K562 (cell line): ENCODE data around the gene ASIP. TPM values are rescaled to one million over a fixed set of nuclear protein-coding genes. Genes with fewer than 3 reads are reported as not detected.

Experiments used
- ATAC-seq: fragments of 200-7000 bp; cut with Tn5 transposase; 3 replicates; pipeline ENCODE4 v1.9.1; 2020; ENCODE audit warnings: moderate library complexity
- BruUV-seq: library from RNA; stranded (reverse); fragments of 400-500 nt; replicated peaks from 2 replicates; lab custom pipeline; 2021; lab: Mats Ljungman, UMichigan
- CTCF ChIA-PET: fragments of 300-600 bp; formaldehyde crosslinking; extraction: SDS; loops from one replicate; lab custom pipeline; 2021; ENCODE audit warnings: low intra/inter-chr PET ratio; lab: Yijun Ruan, JAX
- POLR2A ChIA-PET: fragments of 300-600, 350-650 bp; sonication (Branson Sonifier 250); formaldehyde crosslinking; extraction: SDS; loops from one replicate; lab custom pipeline; 2021; ENCODE audit warnings: antibody characterized with exemption, inconsistent platforms; lab: Yijun Ruan, JAX
- DNase-seq, 4 experiments: peaks; one replicate each; pipeline versions ENCODE4 v3.0.0 to v3.0.0-alpha.2; 2011 to 2018; ENCODE audit warnings: low spot score in 3 of 4, mixed read lengths in 3 of 4; ENCODE audit errors: extremely low read depth in 1 of 4
- FAIRE-seq: peaks from 2 replicates; lab custom pipeline; 2011; peaks lifted over from hg19 to GRCh38; lab: Jason Lieb, UNC
- H2AFZ ChIP-seq: 2 replicates; pipeline ENCODE4 v1.6.0; 2011; ENCODE audit warnings: low read depth, low read length, control low read depth, inconsistent platforms
- H3K27ac ChIP-seq: fragments of 200-600 bp; 3 replicates; pipeline ENCODE4 v1.8.0; 2011; ENCODE audit warnings: low read depth, mild to moderate bottlenecking, control low read depth, inconsistent platforms, low read length, moderate library complexity, mixed read lengths; ENCODE audit errors: extremely low read depth
- H3K27me3 ChIP-seq, 2 experiments: fragments of 300-600 bp in 1 of 2; 2 replicates in 1 of 2; 3 replicates in 1 of 2; pipeline versions ENCODE4 v1.6.0 to v1.8.0; 2011; ENCODE audit warnings: inconsistent platforms in 2 of 2, low read length in 2 of 2, mild to moderate bottlenecking in 1 of 2, mixed read lengths in 1 of 2, moderate library complexity in 1 of 2; ENCODE audit not compliant: control insufficient read depth in 2 of 2, insufficient read depth in 2 of 2
- H3K36me3 ChIP-seq: fragments of 300-600 bp; 3 replicates; pipeline ENCODE4 v1.8.0; 2011; ENCODE audit warnings: mild to moderate bottlenecking, low read length, inconsistent platforms; ENCODE audit not compliant: control insufficient read depth, insufficient read depth
- H3K4me1 ChIP-seq, 2 experiments: fragments of 200-600 bp in 1 of 2; replicated peaks in 1 of 2; 2 replicates in 1 of 2; 3 replicates in 1 of 2; pipeline versions ENCODE4 v1.5.1 to v1.8.0; 2011; ENCODE audit warnings: inconsistent platforms in 2 of 2, low read length in 2 of 2, mild to moderate bottlenecking in 1 of 2, mixed read lengths in 1 of 2, moderate library complexity in 1 of 2; ENCODE audit not compliant: control insufficient read depth in 2 of 2, insufficient read depth in 2 of 2
- H3K4me2 ChIP-seq: 2 replicates; pipeline ENCODE4 v1.6.1; 2011; ENCODE audit warnings: low read length, control low read depth, inconsistent platforms, mixed read lengths; ENCODE audit not compliant: insufficient read depth
- H3K4me3 ChIP-seq: fragments of 200-600 bp; sonication (generic), shearing (Covaris generic); 2 replicates; pipeline ENCODE4 v1.5.1; 2016; ENCODE audit warnings: control low read depth, inconsistent platforms
- H3K79me2 ChIP-seq: fragments of 200-600 bp; 3 replicates; pipeline ENCODE4 v1.8.0; 2011; ENCODE audit warnings: low read length, inconsistent platforms; ENCODE audit not compliant: control insufficient read depth, insufficient read depth
- H3K9ac ChIP-seq, 2 experiments: 2 replicates each; pipeline versions ENCODE4 v1.6.0 to v1.6.1; 2011; ENCODE audit warnings: low read depth in 2 of 2, low read length in 2 of 2, control low read depth in 1 of 2, inconsistent platforms in 1 of 2, mild to moderate bottlenecking in 1 of 2, mixed read lengths in 1 of 2; ENCODE audit not compliant: insufficient read depth in 1 of 2
- H3K9me1 ChIP-seq: one replicate; pipeline ENCODE4 v1.6.0; 2011; ENCODE audit warnings: inconsistent platforms, mild to moderate bottlenecking, low read length, moderate library complexity; ENCODE audit not compliant: control insufficient read depth, insufficient read depth
- H3K9me3 ChIP-seq: replicated peaks from 2 replicates; pipeline ENCODE4 v1.5.1; 2011; ENCODE audit warnings: low read depth, low read length, inconsistent platforms; ENCODE audit not compliant: control insufficient read depth, insufficient read depth
- H4K20me1 ChIP-seq: replicated peaks from 2 replicates; pipeline ENCODE4 v1.6.1; 2011; ENCODE audit warnings: low read length, inconsistent platforms, mixed read lengths; ENCODE audit not compliant: control insufficient read depth, insufficient read depth
- FOXP1 ChIP-seq: sonication (generic); formaldehyde crosslinking; IDR thresholded peaks from 2 replicates; pipeline ENCODE4 v1.8.0; 2022; ENCODE audit warnings: mild to moderate bottlenecking, missing genetic modification reagents
- GATA2 ChIP-seq: sonication (generic); formaldehyde crosslinking; IDR thresholded peaks from 2 replicates; pipeline ENCODE4 v1.4.0; 2020; ENCODE audit warnings: mild to moderate bottlenecking, missing genetic modification reagents
- HNRNPUL1 ChIP-seq: fragments of 200-400 bp; formaldehyde crosslinking; IDR thresholded peaks from 2 replicates; pipeline ENCODE4 v1.6.1; 2017; ENCODE audit warnings: low read length
- LEF1 ChIP-seq: fragments of 450-650 bp; IDR thresholded peaks from 2 replicates; pipeline ENCODE4 v1.6.1; 2016; ENCODE audit warnings: mild to moderate bottlenecking
- MYNN ChIP-seq, 2 experiments: sonication (generic); formaldehyde crosslinking in 1 of 2; IDR thresholded peaks; 2 replicates each; pipeline versions ENCODE4 v1.5.0 to v1.6.1; 2016 to 2020; ENCODE audit warnings: antibody characterized with exemption in 1 of 2, missing genetic modification reagents in 1 of 2
- NCOA2 ChIP-seq, 2 experiments: fragments of 450-650 bp; IDR thresholded peaks; 2 replicates each; pipeline ENCODE4 v1.6.1; 2018; ENCODE audit warnings: mild to moderate bottlenecking in 2 of 2, moderate library complexity in 1 of 2; ENCODE audit not compliant: partially characterized antibody in 2 of 2
- POLR3A ChIP-seq: IDR thresholded peaks from 2 replicates; pipeline ENCODE4 v1.6.1; 2011; ENCODE audit warnings: borderline replicate concordance, mild to moderate bottlenecking, moderate library complexity; ENCODE audit not compliant: insufficient read length, insufficient read depth; ENCODE audit errors: extremely low read depth
- SMAD3 ChIP-seq: fragments of 450-650 bp; formaldehyde crosslinking; conservative IDR thresholded peaks from 2 replicates; pipeline ENCODE4 v1.4.0; 2020; ENCODE audit warnings: mild to moderate bottlenecking
- SMC3 ChIP-seq: conservative IDR thresholded peaks from 2 replicates; pipeline ENCODE4 v1.6.1; 2011; ENCODE audit warnings: low read depth, low read length, improper control_type of control experiment; ENCODE audit not compliant: insufficient read depth
- STAT5B ChIP-seq: fragments of 250-450 bp; sonication (Bioruptor Pico); IDR thresholded peaks from 2 replicates; pipeline ENCODE4 v1.8.0; 2021; ENCODE audit warnings: mild to moderate bottlenecking, inconsistent platforms
- TCF3 ChIP-seq: sonication (generic); formaldehyde crosslinking; IDR thresholded peaks from 2 replicates; pipeline ENCODE4 v1.4.0; 2020; ENCODE audit warnings: mild to moderate bottlenecking, missing genetic modification reagents
- ZNF696 ChIP-seq: fragments of 250-450 bp; sonication (Bioruptor Pico); conservative IDR thresholded peaks from 2 replicates; pipeline ENCODE4 v1.4.0; 2020; ENCODE audit warnings: mild to moderate bottlenecking, moderate library complexity
- WGBS: fragments of 100-300 bp; shearing (Covaris generic); methylation state at CpG from one replicate; pipeline ENCODE4 v1.1.6; 2016; ENCODE audit warnings: low coverage, mixed read lengths; ENCODE audit not compliant: insufficient coverage; ENCODE audit errors: missing lambda C conversion rate; 5-methylcytosine and 5-hydroxymethylcytosine counted together
- in situ Hi-C: fragments of 300-500 bp; cut with MboI; formaldehyde crosslinking; loops from 4 replicates; pipeline ENCODE4 v1.15.0; 2018; ENCODE audit warnings: inconsistent platforms, mixed read lengths
- intact Hi-C: fragments of 100-400 bp; cut with micrococcal nuclease; formaldehyde crosslinking; loops from 2 replicates; pipeline ENCODE4 v1.14.2; 2022
- polyA plus RNA-seq, 8 experiments: library from polyadenylated mRNA; depleted of rRNA in 4 of 8; stranded (reverse) in 5 of 8; unstranded in 3 of 8; fragments of >200 nt; fragmentation: Nextera tagmentation in 2 of 8; fragmentation: Illumina TruSeq in 1 of 8; extraction: Ambion mirVana in 2 of 8; extraction: Trizol in 1 of 8; gene quantifications; 2 replicates each; pipeline versions ENCODE4 v1.2.1 to v1.2.3, GENCODE V29; 2011 to 2014; ENCODE audit warnings: inconsistent platforms in 1 of 8, missing spikeins in 1 of 8
- total RNA-seq, 7 experiments: library from RNA; depleted of rRNA in 6 of 7; stranded (reverse); fragments of >200 nt in 6 of 7; fragmentation: Illumina TruSeq in 2 of 7; extraction: Trizol in 2 of 7; gene quantifications; 2 replicates each; pipeline versions ENCODE4 v1.2.1 to v1.2.3, GENCODE V29; 2011 to 2021; ENCODE audit warnings: low replicate concordance in 1 of 7
- TF ChIP-seq, protein P1 (sequence below): fragments of 450-650 bp; IDR thresholded peaks from one replicate; pipeline ENCODE4 v1.6.1; 2018; ENCODE audit warnings: mild to moderate bottlenecking, moderate library complexity; ENCODE audit not compliant: partially characterized antibody
- TF ChIP-seq, protein P2 (sequence below): sonication (generic); formaldehyde crosslinking; IDR thresholded peaks from 2 replicates; pipeline ENCODE4 v1.8.0; 2022; ENCODE audit warnings: missing genetic modification reagents, mild to moderate bottlenecking, moderate library complexity, borderline replicate concordance
- TF ChIP-seq, protein P3 (sequence below): fragments of 450-650 bp; IDR thresholded peaks from 2 replicates; pipeline ENCODE4 v1.6.1; 2016; ENCODE audit warnings: missing biosample characterization, missing genetic modification characterization
- TF ChIP-seq, protein P4 (sequence below): fragments of 250-450 bp; sonication (Bioruptor Pico); IDR thresholded peaks from 2 replicates; pipeline ENCODE4 v1.8.0; 2021; ENCODE audit warnings: moderate library complexity, mild to moderate bottlenecking, inconsistent platforms
- TF ChIP-seq, protein P5 (sequence below): fragments of 200-800 bp; sonication (Bioruptor generic); IDR thresholded peaks from 2 replicates; pipeline ENCODE4 v1.6.1; 2017; ENCODE audit warnings: missing genetic modification characterization, missing compliant biosample characterization

The ASIP gene
- total and polyA plus RNA-seq, 9 of the 15 experiments (the other 6 are each of a cell fraction or from before 2014, with no cell fraction given): not detected

DNA sequence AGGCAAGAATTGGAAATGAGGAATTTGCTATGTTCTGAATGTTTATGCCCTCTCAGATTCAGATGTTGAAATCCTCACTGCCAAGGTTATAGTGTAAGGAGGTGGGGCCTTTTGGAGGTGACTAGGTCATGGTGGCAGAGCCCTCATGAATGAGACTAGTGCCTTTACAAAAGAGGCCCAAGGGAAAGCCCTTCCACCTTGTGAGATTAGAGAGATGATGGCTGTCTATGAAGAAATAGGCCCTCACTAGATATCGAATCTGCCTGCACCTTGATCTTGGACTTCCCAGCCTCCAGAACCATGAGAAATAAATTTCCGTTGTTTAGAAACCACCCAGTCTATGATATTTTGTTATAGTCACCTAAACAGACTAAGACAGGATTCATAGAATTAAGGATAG is 10.4 kb downstream of the ASIP start:
- BruUV-seq: no TSS peak
- no peak for FAIRE-seq
- POLR2A ChIA-PET: no interaction called here
- Histone ChIP-seq H3K27me3 (no peaks in the 10 kb centered on the region), H3K79me2 (no peaks in the 10 kb centered on the region), H3K27ac (no peak overlapping the region), H3K9ac (no peak overlapping the region), H2AFZ (no peak overlapping the region), H3K4me2 (no peak overlapping the region), H3K9me1 (no peaks in the 10 kb centered on the region), H3K4me3 (no peak overlapping the region), H3K4me1 (peaks cover 6 to 24% of the 10 kb centered on the region in 2 experiments; a peak in 3 of 5 replicates), H3K9me3 (no peaks in the 10 kb centered on the region), H3K36me3 (no peaks in the 10 kb centered on the region), H4K20me1 (no peaks in the 10 kb centered on the region)
- intact Hi-C loops: no loop called here
- CTCF ChIA-PET: no interaction called here
- 71% methylated on average over 2 of the region's 2 CpGs for WGBS
- no peak for ATAC-seq
- DNase-seq: no peak
- in situ Hi-C loops: loop anchor here (5.0 kb wide), 1 partner anchor 34 kb away; no protein-coding TSS in a partner anchor
- TF ChIP-seq, protein P1, sequence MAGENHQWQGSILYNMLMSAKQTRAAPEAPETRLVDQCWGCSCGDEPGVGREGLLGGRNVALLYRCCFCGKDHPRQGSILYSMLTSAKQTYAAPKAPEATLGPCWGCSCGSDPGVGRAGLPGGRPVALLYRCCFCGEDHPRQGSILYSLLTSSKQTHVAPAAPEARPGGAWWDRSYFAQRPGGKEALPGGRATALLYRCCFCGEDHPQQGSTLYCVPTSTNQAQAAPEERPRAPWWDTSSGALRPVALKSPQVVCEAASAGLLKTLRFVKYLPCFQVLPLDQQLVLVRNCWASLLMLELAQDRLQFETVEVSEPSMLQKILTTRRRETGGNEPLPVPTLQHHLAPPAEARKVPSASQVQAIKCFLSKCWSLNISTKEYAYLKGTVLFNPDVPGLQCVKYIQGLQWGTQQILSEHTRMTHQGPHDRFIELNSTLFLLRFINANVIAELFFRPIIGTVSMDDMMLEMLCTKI: no peak
- TF ChIP-seq, protein P2, sequence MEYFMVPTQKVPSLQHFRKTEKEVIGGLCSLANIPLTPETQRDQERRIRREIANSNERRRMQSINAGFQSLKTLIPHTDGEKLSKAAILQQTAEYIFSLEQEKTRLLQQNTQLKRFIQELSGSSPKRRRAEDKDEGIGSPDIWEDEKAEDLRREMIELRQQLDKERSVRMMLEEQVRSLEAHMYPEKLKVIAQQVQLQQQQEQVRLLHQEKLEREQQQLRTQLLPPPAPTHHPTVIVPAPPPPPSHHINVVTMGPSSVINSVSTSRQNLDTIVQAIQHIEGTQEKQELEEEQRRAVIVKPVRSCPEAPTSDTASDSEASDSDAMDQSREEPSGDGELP (CRISPR knock-in tag): no peak
- TF ChIP-seq SMAD3 (CRISPR knock-in tag) (no peak), LEF1 (no peak), MYNN (IDR thresholded peaks at IDR 0.05) (no peak), MYNN (CRISPR knock-in tag; IDR thresholded peaks at IDR 0.05) (no peak), POLR3A (no peak), TCF3 (CRISPR knock-in tag) (no peak), NCOA2 (IDR thresholded peaks at IDR 0.05; ENCODE audit: partially characterized antibody in 2 of 2) (no peak), STAT5B (no peak), SMC3 (no peak), HNRNPUL1 (no peak), ZNF696 (CRISPR knock-in tag) (no peak), FOXP1 (no peak), GATA2 (CRISPR knock-in tag) (no peak)
- TF ChIP-seq, protein P3, sequence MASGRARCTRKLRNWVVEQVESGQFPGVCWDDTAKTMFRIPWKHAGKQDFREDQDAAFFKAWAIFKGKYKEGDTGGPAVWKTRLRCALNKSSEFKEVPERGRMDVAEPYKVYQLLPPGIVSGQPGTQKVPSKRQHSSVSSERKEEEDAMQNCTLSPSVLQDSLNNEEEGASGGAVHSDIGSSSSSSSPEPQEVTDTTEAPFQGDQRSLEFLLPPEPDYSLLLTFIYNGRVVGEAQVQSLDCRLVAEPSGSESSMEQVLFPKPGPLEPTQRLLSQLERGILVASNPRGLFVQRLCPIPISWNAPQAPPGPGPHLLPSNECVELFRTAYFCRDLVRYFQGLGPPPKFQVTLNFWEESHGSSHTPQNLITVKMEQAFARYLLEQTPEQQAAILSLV: no peak
- TF ChIP-seq, protein P4, sequence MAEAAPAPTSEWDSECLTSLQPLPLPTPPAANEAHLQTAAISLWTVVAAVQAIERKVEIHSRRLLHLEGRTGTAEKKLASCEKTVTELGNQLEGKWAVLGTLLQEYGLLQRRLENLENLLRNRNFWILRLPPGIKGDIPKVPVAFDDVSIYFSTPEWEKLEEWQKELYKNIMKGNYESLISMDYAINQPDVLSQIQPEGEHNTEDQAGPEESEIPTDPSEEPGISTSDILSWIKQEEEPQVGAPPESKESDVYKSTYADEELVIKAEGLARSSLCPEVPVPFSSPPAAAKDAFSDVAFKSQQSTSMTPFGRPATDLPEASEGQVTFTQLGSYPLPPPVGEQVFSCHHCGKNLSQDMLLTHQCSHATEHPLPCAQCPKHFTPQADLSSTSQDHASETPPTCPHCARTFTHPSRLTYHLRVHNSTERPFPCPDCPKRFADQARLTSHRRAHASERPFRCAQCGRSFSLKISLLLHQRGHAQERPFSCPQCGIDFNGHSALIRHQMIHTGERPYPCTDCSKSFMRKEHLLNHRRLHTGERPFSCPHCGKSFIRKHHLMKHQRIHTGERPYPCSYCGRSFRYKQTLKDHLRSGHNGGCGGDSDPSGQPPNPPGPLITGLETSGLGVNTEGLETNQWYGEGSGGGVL (CRISPR knock-in tag): no peak
- TF ChIP-seq, protein P5, sequence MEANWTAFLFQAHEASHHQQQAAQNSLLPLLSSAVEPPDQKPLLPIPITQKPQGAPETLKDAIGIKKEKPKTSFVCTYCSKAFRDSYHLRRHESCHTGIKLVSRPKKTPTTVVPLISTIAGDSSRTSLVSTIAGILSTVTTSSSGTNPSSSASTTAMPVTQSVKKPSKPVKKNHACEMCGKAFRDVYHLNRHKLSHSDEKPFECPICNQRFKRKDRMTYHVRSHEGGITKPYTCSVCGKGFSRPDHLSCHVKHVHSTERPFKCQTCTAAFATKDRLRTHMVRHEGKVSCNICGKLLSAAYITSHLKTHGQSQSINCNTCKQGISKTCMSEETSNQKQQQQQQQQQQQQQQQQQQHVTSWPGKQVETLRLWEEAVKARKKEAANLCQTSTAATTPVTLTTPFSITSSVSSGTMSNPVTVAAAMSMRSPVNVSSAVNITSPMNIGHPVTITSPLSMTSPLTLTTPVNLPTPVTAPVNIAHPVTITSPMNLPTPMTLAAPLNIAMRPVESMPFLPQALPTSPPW (CRISPR knock-in tag): no peak
